Esophagus mucosa (tissue), 1 donor: ENCODE results near the gene MED9. TPM values are rescaled to one million over a fixed set of nuclear protein-coding genes. Genes with fewer than 3 reads are reported as not detected.

Source experiments
- ATAC-seq: fragments of 200-7000 bp; cut with Tn5 transposase; one replicate; pipeline ENCODE4 v1.9.1; 2020
- total RNA-seq: library from RNA; stranded (reverse); gene quantifications from one replicate; pipeline ENCODE4 v1.2.4, GENCODE V29; 2023
- donor health status: DM: yes; HTN: yes; CAD: no.

Gene MED9
- total RNA-seq, 1 donor from 2014 or later, result 6.5 TPM

DNA sequence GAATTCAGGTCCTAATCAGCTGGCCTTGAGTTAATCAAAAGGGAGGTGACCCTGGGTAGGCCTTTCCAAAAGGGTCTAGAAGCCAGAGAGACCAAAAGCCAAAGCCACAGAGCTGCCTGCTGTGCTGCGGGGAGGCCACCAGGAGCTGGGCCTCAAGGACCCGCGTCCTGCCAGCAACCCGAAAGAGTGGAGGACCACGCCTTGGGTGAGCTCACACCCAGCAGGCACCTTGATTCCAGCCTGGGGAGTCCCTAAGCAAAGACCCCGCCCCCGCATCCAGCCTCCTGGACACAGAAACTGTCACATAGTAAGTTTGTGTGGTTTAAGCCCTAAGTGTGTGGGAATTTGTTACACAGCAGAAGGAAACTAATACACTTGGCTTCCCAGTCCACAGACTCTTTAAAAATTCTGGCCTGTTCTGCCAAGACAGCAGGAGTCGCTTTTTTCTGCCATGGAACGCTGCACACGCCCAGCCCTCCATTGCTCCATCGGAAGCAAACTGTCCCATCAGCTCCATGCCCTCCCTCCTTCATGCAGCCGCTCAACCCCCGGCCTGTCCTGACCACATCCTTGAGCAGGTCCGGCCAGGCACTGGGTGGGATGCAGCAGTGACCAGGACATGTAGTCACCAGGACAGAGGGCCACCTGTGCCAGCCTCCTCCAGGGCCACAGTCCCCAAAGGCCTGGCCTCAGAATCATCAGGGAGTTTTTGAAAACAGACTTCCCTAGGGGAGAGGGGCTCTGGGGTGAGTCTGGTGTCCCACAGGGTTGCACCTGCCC, 40.3 kb downstream of the MED9 start:
- ATAC-seq, result no peak

DNA sequence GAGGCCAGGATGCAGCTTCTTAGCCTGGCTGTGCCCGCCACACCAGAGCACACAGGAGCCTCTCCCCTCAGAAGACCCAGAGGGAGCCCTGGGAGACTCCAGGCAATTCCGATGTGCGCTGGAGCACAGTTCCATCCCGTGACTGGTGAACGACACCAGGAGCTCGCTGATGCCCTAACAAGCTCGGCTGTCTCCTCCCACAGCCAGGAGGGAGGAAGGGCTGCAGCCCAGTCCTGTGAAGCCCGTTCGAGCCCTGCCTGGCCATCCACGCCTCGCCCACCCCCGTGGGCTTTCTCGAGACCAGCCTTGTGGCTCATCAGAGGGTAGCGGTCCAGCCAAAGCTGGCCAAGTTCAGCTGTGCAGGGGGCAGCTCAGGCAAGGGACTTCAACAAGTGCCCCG, 41.2 kb downstream of the MED9 start:
- ATAC-seq, result no peak

DNA sequence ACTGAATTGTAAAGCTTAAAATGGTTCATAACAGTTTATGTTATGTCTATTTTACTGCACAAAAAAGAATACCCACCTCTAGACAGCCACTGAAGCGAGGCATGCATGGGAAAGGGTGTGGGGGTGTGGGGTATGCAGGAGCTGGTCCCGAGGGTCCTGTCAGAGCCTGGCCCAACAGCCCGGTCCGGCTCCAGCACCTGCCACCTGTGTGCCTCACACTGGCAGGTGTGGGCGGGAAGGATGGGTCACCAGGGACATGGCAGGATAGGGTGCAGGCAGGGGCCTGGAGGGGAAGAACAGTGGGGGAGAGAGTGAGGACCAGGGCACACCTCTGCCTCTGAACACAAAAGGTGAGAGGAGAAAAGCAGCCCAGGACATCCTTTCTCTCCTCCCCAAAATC, 42.2 kb downstream of the MED9 start:
- ATAC-seq, result no peak

DNA sequence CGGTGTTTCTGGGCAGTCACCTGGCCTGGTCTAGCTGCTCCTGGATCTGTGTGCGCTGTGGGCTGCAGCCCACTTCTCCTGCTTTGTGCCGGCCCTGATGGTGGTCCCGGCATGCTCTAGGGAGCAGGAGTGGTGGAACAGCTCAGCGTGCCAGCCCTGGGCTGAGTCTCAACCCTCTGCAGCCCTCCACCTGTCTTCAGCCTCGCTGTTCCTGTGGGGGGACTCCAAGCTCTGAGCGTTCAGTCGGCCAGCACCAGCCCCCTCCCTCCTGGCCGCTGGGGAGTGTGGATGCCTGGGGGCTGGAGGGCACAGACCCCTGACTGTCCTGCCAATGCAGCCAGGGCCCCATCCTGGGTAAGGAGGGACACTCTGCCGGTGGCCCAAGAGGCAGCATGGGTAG, 43.1 kb downstream of the MED9 start:
- ATAC-seq, result no peak

DNA sequence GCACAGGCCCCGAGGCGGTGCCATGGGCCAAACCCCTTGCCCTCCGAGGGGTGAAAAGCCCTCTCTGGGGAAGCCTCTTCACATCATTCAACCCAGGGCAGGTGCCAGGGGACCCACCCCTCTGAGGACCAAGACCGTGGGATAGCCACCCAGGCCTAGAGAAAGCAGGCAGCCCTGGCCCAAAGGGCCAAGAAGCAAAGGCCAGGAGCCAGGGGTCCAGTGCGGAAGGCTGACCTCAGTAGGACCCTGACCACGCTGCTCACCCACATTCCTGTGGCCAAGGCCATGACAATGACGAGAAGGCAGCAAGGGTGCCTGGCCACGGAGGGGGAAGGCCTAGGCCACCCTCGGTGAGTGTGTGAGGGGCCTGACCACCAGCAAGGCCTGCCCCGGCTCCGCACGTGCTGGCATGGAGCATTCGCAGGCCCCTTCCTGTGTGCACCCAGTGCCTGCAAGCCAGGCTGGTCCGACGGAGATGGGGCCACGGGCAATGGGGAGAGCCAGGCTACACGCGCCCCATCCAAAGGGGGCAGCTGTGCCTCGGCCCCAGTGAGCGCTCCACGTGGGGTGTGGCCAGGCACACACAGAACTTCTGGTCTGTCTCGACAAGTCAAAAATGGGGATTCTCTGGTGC, 43.9 kb downstream of the MED9 start:
- ATAC-seq, result no peak

DNA sequence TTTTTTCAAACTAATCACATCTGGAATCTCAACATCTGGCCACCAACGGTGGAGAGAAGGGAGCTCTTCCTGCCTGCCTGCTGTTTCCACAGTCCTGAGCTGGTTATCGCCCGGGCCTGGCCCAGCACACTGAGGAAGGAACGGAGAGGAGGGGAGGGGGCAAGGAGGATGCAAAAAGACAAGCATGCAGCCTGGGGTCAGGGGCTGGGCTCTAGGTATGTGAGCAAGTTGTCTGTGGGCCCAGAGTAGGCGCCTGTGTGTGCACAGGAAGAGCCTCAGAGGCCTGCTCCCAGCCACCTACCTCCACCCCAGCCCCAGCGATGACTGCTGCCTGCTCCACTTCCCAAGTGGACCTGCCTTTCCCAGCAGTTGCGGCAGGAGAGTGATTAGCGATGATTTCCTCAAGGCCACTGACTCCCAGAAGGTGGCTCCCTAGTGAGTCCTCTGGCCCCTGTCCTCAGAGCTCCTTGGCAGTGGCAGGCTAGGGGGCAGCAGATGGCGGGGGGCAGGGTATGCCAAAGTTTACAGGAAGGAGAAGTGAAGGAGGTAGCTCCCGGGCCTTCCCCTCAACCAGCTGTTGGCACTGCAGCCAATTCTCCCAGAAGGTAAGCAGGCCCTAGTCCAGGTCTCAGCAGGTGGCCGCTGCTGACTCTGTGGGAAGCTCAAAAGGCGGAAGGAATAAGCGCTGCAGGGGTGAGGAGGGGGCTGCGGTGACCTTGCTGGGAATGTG, 46.4 kb downstream of the MED9 start:
- no peak for ATAC-seq

DNA sequence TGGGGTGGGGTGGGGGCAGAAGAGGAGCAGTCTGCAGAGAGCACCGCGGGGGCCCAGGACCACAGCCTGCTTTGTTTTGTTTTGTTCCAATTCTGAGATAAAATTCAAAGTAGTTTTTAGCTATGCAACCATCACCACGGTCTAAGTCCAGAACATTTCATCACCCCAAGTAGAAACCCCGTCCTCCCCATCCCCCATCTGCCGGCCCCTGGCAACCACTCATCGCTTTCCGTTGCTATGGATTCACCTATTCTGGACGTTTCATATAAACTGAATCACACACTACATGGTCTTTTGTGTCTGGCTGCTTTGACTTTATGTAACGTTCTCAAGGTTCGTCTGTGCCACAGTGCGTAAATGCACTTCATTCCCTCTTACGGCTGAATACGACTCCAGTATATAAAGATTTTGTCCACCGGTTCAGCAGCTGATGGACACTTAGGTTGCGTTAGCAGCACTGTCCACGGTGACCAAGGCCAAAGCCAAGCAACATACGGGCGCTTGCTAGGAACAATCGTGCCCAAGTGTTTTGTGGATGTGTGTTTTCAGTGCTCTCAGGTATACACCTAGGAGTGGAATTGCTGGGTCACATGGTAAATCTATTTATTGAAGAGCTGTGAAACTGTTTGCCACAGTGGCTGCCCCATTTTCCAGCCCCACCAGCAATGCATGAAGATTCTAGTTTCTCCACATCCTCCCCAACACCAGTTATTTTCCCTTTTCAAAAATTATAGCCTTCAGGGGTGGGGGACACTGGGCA, 47.1 kb downstream of the MED9 start:
- ATAC-seq, result no peak

DNA sequence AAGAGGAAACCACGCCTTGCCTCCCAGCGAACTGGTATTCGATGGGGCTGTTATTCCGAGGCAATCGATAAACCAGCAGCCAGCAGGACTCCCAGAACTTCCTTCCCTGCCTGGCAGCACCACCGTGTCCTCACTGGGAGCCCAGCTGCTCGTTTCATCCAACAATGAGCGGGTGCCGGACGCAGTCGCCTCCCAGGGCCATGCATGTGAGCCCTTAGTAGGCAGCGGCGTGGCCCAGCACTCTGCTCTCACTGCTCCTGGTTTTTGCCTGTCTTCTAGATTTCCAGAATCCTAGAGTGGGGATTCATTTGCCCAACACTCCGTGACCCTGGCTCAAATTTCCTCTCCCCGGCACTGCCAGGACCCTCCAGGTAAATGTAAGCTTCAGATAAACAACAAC, 48.5 kb downstream of the MED9 start:
- ATAC-seq, result no peak

DNA sequence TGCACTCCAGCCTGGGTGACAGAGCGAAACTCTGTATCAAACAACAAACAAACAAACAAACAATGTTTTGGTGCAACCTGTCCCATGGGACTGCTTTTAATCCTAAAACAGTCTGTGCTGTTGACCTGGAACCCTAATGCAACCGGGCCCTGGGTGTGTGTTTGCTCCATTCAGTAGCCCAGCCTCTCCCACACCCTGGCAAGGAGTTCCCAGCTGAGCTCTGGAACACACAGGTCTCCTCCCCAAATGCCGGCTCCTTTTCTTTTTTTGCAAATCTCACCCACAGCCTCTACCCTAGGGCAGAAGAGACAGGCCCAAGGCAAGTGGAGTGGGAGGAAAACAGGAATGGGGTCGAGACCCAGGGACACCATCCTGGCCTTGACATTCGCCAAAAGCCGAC, 49.2 kb downstream of the MED9 start:
- peak; percentile 38 for ATAC-seq

DNA sequence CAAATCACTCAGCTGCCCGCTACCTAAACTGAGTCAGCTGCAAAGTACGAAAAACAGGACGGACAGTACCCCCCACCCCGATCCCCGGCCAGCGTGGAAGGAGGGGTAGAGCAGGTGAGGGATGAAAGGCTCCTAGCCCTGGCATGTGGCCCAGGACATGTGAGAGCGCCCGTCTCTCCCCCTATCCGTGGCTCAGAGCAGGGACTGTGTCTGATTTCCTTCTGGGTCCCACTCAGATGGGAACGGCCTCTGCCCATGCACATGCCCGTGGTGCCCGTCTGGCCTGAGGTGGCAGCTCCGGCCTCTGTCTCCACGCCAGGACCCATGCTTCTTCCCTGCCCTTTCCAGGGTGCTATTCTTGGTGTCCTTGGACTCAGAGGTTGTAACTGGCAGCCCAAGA, 49.6 kb downstream of the MED9 start:
- peak; percentile 17 for ATAC-seq

DNA sequence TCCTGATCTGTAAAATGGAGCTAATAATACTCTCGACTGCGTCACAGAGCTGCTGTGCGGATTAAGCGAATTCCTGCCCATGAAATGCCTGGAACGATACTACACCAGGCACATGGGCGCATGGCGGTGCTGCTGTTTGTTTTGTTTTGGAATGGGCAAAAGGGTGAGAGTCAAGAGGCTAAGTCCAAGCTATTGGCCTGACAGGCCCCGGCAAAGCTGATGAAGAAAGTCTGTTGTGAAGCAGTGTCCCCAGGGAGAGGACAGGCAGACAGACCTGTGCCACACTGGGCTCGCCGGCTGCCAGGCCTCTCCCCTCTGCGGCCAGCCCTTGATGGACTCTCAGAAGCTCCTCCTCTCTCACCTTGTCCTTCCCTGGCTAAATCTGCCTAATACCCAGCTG, 50.7 kb downstream of the MED9 start:
- no peak for ATAC-seq

DNA sequence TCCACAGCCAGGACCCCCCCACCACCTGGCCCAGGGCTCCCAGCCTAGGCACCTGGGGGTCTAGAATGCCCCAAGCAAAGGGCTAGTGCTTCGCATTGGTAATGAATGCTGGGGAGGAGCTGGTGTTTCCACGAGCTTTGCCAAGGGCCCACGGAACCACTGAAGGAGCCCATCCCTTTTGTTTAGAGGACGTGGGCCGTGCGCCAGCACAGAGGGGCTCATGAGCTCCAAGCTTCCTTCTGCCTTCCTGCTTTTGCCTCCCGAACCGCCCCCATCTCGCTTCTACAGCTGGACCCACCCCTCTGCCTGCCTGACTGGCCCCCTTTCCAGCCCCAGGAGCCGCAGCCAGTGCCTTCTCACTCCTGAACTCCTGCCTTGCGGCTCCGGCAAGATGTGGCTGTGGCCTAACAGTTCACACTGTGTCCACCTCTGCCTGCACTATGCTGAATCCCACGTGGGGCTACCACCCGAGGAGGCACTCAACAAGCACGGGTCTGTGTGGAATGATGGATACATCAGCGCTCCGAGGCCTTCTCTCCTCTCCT, 51.2 kb downstream of the MED9 start:
- ATAC-seq, result no peak

DNA sequence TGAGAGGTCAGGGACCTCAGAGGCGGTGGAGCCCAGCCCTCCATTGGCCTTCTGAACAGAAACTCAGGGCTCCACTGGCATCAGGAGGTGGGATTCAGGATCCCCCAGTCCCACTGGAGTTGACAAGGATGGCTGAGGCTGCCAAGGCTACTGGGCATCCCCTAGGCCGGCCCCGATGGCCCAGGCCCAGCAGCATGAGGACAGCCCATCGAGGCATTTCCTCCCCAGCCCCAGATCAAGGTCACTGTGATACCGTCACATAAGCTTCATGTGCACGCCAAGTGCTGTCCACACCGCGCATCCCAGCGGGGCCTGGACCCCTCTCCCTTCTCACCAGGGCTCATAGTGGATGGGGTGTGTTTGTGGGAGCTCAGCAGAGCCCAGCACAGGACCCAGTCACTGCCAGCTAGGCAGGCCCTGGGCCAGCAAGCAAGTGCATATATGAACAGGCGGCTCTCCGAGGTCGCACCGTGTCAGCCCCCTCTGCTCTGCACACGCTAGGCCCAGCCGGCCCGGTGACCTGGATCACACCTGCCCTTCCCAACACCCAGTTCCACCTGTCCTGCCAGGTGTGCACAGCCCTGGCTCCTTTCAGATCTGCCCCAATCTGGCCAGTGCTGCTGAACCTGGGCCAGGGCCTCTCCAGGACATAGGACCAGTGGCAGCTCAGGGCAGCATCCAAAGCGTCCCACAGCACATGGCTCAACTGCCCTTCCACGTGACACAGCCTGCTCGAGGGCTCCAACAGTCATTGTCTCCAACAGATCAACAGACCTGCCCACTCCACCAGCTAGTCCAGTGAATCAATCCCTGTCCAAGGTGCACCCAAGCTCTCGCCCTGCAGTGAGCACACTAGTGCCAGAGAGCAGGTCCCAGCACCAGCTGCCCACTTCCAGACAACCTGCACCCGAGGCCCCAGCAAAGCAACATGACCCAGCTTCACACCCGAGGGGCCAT, 52.2 kb downstream of the MED9 start:
- peak; percentile 14 for ATAC-seq

DNA sequence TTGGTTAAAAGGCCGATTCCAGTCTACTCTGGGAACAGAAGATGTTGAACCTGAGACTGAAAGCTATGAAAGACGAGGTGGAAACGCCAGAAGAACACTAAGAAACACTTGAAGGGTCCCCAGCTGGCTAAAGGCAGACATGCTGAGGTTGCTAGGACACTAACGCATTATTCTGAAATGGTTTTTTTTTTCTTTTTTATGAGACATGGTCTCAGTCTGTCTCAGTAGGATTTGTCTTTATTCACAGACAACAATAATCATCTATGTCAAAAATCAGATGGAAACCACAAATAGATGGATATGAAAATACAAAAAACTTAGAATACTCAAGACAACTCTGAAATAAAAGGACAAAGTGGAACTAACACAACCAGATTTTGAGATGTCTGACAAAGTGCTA, 54.4 kb downstream of the MED9 start:
- ATAC-seq, result no peak

DNA sequence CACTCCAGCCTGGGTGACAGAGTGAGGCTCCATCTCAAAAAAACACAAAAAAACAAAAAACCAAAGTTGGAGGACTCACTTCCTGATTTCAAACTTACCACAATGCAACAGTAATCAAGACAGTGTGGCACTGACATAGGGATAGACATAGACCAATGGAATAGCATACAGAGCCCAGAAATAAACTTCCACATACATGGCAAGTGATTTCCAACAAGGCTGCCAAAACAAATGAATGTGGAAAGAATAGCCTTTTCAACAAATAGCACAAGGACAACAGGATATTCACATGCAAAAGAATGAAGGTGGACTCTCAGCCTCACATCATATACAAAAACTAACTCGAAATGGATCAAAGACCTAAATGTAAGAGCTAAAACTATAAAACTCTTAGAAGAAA, 56.2 kb downstream of the MED9 start:
- ATAC-seq, result no peak

DNA sequence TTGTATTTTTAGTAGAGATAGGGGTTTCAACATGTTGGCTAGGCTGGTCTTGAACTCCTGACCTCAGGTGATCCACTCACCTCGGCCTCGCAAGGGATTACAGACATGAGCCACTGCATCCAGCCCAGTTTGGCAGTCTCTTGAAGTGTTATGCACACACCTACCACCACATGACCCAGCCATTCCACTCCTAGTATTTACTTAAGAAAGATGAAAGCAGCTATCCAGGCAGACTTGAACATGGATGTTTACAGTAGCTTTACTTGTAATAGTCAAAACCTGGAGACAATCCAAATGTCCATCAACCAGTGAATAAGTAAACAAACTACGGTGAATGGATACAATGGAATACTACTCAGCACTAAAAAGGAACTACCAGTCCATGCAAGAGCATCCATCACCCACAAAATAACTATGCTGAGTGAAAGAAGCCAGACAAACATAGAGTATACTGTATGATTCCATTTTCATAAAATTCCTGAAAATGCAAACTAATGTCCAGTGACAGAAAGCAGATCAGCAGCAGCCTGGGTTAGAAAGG, 57.2 kb downstream of the MED9 start:
- peak; percentile 82 for ATAC-seq

DNA sequence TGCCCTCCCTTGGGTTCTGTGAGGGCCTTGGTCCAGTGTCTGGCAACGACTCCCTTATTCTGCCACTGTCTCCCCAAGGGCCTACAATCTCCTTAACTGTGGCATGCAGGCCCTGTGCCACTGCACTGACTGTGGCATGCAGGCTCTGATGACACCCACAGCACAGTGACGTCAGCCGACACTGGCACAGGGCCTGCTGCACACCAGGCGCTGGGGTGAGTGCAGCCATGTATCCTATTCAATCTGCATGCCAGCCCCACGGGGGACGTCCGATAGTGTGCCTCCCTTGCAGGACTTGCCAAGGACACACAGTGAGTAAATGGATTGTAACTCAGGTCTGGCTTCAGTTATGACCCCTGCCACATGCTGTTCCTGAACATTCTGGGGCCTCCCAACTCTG, 59.2 kb downstream of the MED9 start:
- ATAC-seq, result peak; percentile 44

DNA sequence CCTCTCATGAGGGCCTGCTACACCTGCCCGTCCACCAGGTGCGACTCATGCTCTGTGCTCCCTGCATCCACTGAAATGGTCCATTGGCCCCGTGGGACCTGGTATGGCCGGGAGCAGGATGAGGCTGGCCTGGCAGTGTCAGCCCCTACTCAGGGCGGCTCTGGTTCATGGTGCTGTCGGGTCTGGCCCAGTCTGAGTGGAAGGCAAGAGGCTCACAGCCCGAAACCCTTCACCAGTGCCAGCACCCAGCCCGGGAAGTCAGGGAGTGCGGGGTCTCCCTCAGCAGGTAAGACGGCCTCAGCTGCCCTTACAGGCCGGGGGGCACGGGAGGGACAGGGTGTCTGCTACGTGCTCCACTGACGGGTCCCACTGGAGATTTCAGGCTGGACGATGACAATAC, 59.9 kb downstream of the MED9 start:
- ATAC-seq, result no peak

DNA sequence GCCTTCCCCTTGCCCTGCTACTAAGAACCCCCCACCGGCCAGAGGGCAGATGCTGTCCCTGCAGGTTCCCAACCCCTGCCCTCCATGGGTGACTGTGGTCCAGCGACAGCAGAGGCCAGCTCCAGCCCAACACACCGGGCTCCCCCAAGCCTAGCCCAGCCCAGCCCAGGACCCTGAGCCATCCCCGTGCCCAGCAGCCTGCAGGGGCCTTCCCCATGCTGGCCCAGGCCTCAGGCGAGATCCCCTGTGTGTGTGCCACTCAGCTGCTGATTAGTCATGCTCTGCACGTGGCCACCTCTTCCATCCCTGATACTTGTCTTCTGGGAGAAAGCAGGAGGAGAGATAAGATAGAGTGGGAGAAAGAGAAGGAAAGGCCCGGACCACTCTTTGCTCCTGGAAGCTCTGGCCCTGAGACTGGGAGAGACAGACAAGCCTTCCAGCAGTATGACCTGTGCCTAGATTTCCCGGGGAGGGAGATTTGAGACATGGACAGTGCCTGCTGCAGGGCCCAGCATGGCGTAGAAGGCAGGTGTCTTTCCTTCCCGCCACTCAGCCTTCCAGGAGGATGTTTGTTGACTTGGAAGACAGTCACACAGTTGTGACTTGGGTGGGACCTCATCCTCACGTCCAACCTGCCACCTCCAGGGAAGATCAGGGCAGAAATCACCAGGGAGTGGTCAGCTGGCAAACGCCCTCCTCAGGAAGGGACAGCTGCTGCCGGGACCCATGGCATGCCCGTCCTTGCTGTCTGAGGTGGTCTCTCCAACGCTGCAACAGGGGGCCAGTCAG, 60.7 kb downstream of the MED9 start:
- no peak for ATAC-seq
